GM12878 (cell line): ENCODE measurements around the gene MED13L. TPM values are rescaled to one million over a fixed set of nuclear protein-coding genes. Genes with fewer than 3 reads are reported as not detected.

Experiments used
- ATAC-seq: fragments of 200-7000 bp; cut with Tn5 transposase; 3 replicates; pipeline ENCODE4 v1.9.1; 2020; ENCODE audit warnings: mild to moderate bottlenecking, moderate library complexity
- BruUV-seq: library from RNA; stranded (reverse); fragments of 400-500 nt; replicated peaks from 2 replicates; lab custom pipeline; 2021; lab: Mats Ljungman, UMichigan
- CTCF ChIA-PET: fragments of 300-600 bp; sonication (Branson Sonifier 250); formaldehyde crosslinking; extraction: SDS; loops from one replicate; lab custom pipeline; 2021; ENCODE audit warnings: inconsistent platforms; lab: Yijun Ruan, JAX
- POLR2A ChIA-PET: fragments of 350-600 bp; formaldehyde crosslinking; extraction: SDS; loops from one replicate; lab custom pipeline; 2021; ENCODE audit warnings: inconsistent platforms; lab: Charles Lee
- RAD21 ChIA-PET: fragments of 300-600 bp; sonication (Branson Sonifier 250); formaldehyde crosslinking; loops from one replicate; lab custom pipeline; 2023; ENCODE audit warnings: antibody characterized with exemption; ENCODE audit not compliant: unreplicated experiment; lab: Charles Lee
- SMC1A ChIA-PET: fragments of 300-600 bp; sonication (Branson Sonifier 250); formaldehyde crosslinking; loops from one replicate; lab custom pipeline; 2023; ENCODE audit not compliant: unreplicated experiment, uncharacterized antibody; lab: Charles Lee
- DNase-seq: peaks from one replicate; pipeline ENCODE4 v3.0.0-alpha.2; 2011; ENCODE audit warnings: low read depth, low spot score
- FAIRE-seq: peaks from 3 replicates; lab custom pipeline; 2011; peaks lifted over from hg19 to GRCh38; lab: Jason Lieb, UNC
- H2AFZ ChIP-seq: 2 replicates; pipeline ENCODE4 v1.6.0; 2011; ENCODE audit warnings: low read depth, low read length, control low read depth; ENCODE audit not compliant: control insufficient read depth
- H3K27ac ChIP-seq: 2 replicates; pipeline ENCODE4 v1.5.1; 2011; ENCODE audit warnings: control low read depth; ENCODE audit not compliant: control insufficient read depth, insufficient read depth
- H3K27me3 ChIP-seq, 2 experiments: replicated peaks in 1 of 2; 2 replicates each; pipeline versions ENCODE4 v1.6.0 to v1.6.1; 2011; ENCODE audit warnings: low read length in 1 of 2; ENCODE audit not compliant: control insufficient read depth in 2 of 2, insufficient read depth in 2 of 2
- H3K36me3 ChIP-seq, 2 experiments: 2 replicates each; pipeline ENCODE4 v1.5.1; 2011; ENCODE audit warnings: low read length in 1 of 2; ENCODE audit not compliant: control insufficient read depth in 2 of 2, insufficient read depth in 2 of 2
- H3K4me1 ChIP-seq: 2 replicates; pipeline ENCODE4 v1.6.1; 2011; ENCODE audit warnings: mild to moderate bottlenecking, low read length, moderate library complexity, mixed read lengths; ENCODE audit not compliant: control insufficient read depth, insufficient read depth
- H3K4me2 ChIP-seq: 2 replicates; pipeline ENCODE4 v1.6.0; 2011; ENCODE audit warnings: control low read depth; ENCODE audit not compliant: control insufficient read depth, insufficient read depth
- H3K4me3 ChIP-seq: fragments of 200-600 bp; sonication (generic); 2 replicates; pipeline ENCODE4 v1.5.1; 2016
- H3K79me2 ChIP-seq: 2 replicates; pipeline ENCODE4 v1.6.0; 2011; ENCODE audit warnings: low read length; ENCODE audit not compliant: control insufficient read depth, insufficient read depth
- H3K9ac ChIP-seq: 2 replicates; pipeline ENCODE4 v1.8.0; 2011; ENCODE audit warnings: low read length, control low read depth, mixed read lengths; ENCODE audit not compliant: control insufficient read depth, insufficient read depth
- H3K9me3 ChIP-seq: replicated peaks from 3 replicates; pipeline ENCODE4 v1.5.1; 2011; ENCODE audit warnings: mild to moderate bottlenecking, low read length; ENCODE audit not compliant: control insufficient read depth, insufficient read depth
- H4K20me1 ChIP-seq: 2 replicates; pipeline ENCODE4 v1.6.0; 2011; ENCODE audit not compliant: control insufficient read depth, insufficient read depth
- BACH1 ChIP-seq: fragments of 450-650 bp; IDR thresholded peaks from 2 replicates; pipeline ENCODE4 v1.6.1; 2017; ENCODE audit warnings: mild to moderate bottlenecking, borderline replicate concordance
- BCL11A ChIP-seq: IDR thresholded peaks from 2 replicates; pipeline ENCODE4 v1.6.1; 2011; ENCODE audit warnings: low read depth, low read length
- FOXM1 ChIP-seq: IDR thresholded peaks from 2 replicates; pipeline ENCODE4 v1.6.1; 2012; ENCODE audit warnings: low read depth, mild to moderate bottlenecking, inconsistent platforms, low read length, moderate library complexity
- HCFC1 ChIP-seq: fragments of 150-350 bp; IDR thresholded peaks from 2 replicates; pipeline ENCODE4 v1.6.1; 2014; ENCODE audit warnings: low read length
- NFXL1 ChIP-seq: fragments of 450-650 bp; IDR thresholded peaks from 2 replicates; pipeline ENCODE4 v1.6.1; 2017; ENCODE audit warnings: antibody characterized with exemption, mild to moderate bottlenecking, borderline replicate concordance
- POLR2A ChIP-seq: IDR thresholded peaks from 2 replicates; pipeline ENCODE4 v1.6.1; 2011; ENCODE audit warnings: low read depth, mild to moderate bottlenecking, low read length
- SIN3A ChIP-seq: IDR thresholded peaks from 2 replicates; pipeline ENCODE4 v1.6.1; 2012; ENCODE audit warnings: low read depth, low read length, improper control_type of control experiment
- SUPT20H ChIP-seq: IDR thresholded peaks from 2 replicates; pipeline ENCODE4 v1.6.1; 2011; ENCODE audit warnings: low read depth, mild to moderate bottlenecking, low read length, moderate library complexity, borderline replicate concordance; ENCODE audit not compliant: control insufficient read depth
- SUZ12 ChIP-seq: fragments of 200-600 bp; sonication (generic); IDR thresholded peaks from one replicate; pipeline ENCODE4 v1.6.1; 2018; ENCODE audit warnings: antibody characterized with exemption, mild to moderate bottlenecking; ENCODE audit not compliant: unreplicated experiment
- USF1 ChIP-seq: IDR thresholded peaks from 2 replicates; pipeline ENCODE4 v1.6.1; 2011; ENCODE audit warnings: borderline replicate concordance, low read depth, mild to moderate bottlenecking, moderate library complexity, mixed read lengths, low read length; ENCODE audit not compliant: insufficient read depth; ENCODE audit errors: extremely low read length
- ZBED1 ChIP-seq: IDR thresholded peaks from 2 replicates; pipeline ENCODE4 v1.6.1; 2016; ENCODE audit warnings: borderline replicate concordance
- ZBTB40 ChIP-seq: fragments of 450-650 bp; IDR thresholded peaks from 2 replicates; pipeline ENCODE4 v1.6.1; 2016; ENCODE audit warnings: mild to moderate bottlenecking, moderate library complexity, borderline replicate concordance
- ZNF687 ChIP-seq: fragments of 450-650 bp; IDR thresholded peaks from 2 replicates; pipeline ENCODE4 v1.6.1; 2017; ENCODE audit warnings: mild to moderate bottlenecking, moderate library complexity
- WGBS: methylation state at CpG from one replicate; pipeline ENCODE4 v1.1.6; 2016; ENCODE audit warnings: low lambda C conversion rate; ENCODE audit not compliant: insufficient replicate concordance, insufficient coverage; ENCODE audit errors: missing lambda C conversion rate; 5-methylcytosine and 5-hydroxymethylcytosine counted together
- in situ Hi-C: fragments of 300-500 bp; cut with MboI; formaldehyde crosslinking; loops from 9 replicates; pipeline ENCODE4 v1.14.3; 2018; ENCODE audit warnings: mixed read lengths
- intact Hi-C: fragments of 100-400 bp; cut with micrococcal nuclease; formaldehyde crosslinking; loops from one replicate; pipeline ENCODE4 v1.14.2; 2022; ENCODE audit not compliant: unreplicated experiment
- polyA plus RNA-seq, 11 experiments: library from polyadenylated mRNA; depleted of rRNA in 4 of 11; unstranded in 6 of 11; stranded (reverse) in 5 of 11; fragments of >200 nt; fragmentation: Nextera tagmentation in 4 of 11; fragmentation: Illumina TruSeq in 1 of 11; extraction: Ambion mirVana in 4 of 11; extraction: Trizol in 1 of 11; gene quantifications; 1 replicate in 1 of 11; 2 replicates in 10 of 11; pipeline versions ENCODE4 v1.2.1 to v1.2.3, GENCODE V29; 2011 to 2016; ENCODE audit warnings: inconsistent platforms in 2 of 11, missing spikeins in 2 of 11, low read depth in 1 of 11
- total RNA-seq, 4 experiments: library from RNA; depleted of rRNA in 3 of 4; stranded (reverse); fragments of >200 nt in 3 of 4; fragmentation: Illumina TruSeq in 1 of 4; extraction: Trizol in 1 of 4; gene quantifications; 2 replicates each; pipeline versions ENCODE4 v1.2.1 to v1.2.3, GENCODE V29; 2013 to 2021
- TF ChIP-seq, protein P1 (sequence below): IDR thresholded peaks from 2 replicates; pipeline ENCODE4 v1.6.1; 2011; ENCODE audit warnings: low read depth, mild to moderate bottlenecking, low read length, moderate library complexity, borderline replicate concordance; ENCODE audit errors: extremely low read depth

MED13L gene
- total and polyA plus RNA-seq, 10 of the 15 experiments (the other 5 are each of a cell fraction or from before 2014, with no cell fraction given), result 3.7 to 30.1 (median 9.1) TPM

- intact Hi-C loops, result no loop called here
- RAD21 ChIA-PET, result no interaction called here
These were observed 16.4 kb upstream of the MED13L start for GRCh38 chr12:116293687-116294453.

More at GRCh38 chr12:116293687-116294453, 16.4 kb upstream of the MED13L start:
- CTCF ChIA-PET, result no interaction called here
- no peak overlapping the region for H3K27ac ChIP-seq
- WGBS, result 72% methylated on average over 4 of the region's 4 CpGs
- no peaks in the 10 kb centered on the region for H3K4me1 ChIP-seq
- no peaks in the 10 kb centered on the region; the same call in 2 of the 3 replicates for H3K9me3 ChIP-seq
- no peak overlapping the region for H3K9ac ChIP-seq
- H3K4me2 ChIP-seq, result no peak overlapping the region
- FAIRE-seq (peak; percentile 23), DNase-seq (no peak), ATAC-seq (no peak)
- BruUV-seq, result no TSS peak
- H3K36me3 ChIP-seq, result no peaks in the 10 kb centered on the region
- H3K4me3 ChIP-seq, result no peak overlapping the region
- no peaks in the 10 kb centered on the region for H4K20me1 ChIP-seq
- POLR2A ChIA-PET, result no interaction called here
- no peaks in the 10 kb centered on the region for H3K79me2 ChIP-seq
- in situ Hi-C loops, result no loop called here
- SMC1A ChIA-PET, result no interaction called here
- H2AFZ ChIP-seq, result no peak overlapping the region
- TF ChIP-seq SUPT20H (no peak), SUZ12 (no peak), ZBED1 (no peak), USF1 (no peak), BACH1 (no peak), HCFC1 (no peak), ZBTB40 (no peak), FOXM1 (no peak), NFXL1 (no peak), POLR2A (no peak), SIN3A (no peak), ZNF687 (no peak), BCL11A (no peak)
- TF ChIP-seq, protein P1, sequence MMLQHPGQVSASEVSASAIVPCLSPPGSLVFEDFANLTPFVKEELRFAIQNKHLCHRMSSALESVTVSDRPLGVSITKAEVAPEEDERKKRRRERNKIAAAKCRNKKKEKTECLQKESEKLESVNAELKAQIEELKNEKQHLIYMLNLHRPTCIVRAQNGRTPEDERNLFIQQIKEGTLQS, result no peak
- peaks cover 0 to 3% of the 10 kb centered on the region in 2 experiments; a peak in 3 of 4 replicates for H3K27me3 ChIP-seq
